Fibroblast of lung (primary cell): Measurements from ENCODE around the gene JPH3.

Experiments used
- CTCF ChIP-seq, 2 donors: IDR thresholded peaks in 1 of 2; conservative IDR thresholded peaks in 1 of 2; 1 replicate in 1 of 2; 2 replicates in 1 of 2; pipeline ENCODE4 v1.5.1; 2011 to 2012; ENCODE audit warnings: low read length in 2 of 2, control low read depth in 1 of 2, inconsistent platforms in 1 of 2, low read depth in 1 of 2, mild to moderate bottlenecking in 1 of 2
- EZH2 ChIP-seq: IDR thresholded peaks from 2 replicates; pipeline ENCODE4 v1.5.1; 2012; ENCODE audit warnings: low read length, control low read depth, mild to moderate bottlenecking; ENCODE audit errors: missing control alignments

- TF ChIP-seq CTCF (conservative IDR thresholded peaks at IDR 0.05 in 1 of 2, IDR thresholded peaks at IDR 0.05 in 1 of 2; ENCODE audit: low read depth in 1 of 2, low read length in 2 of 2) (no peak), EZH2 (no peak)
These were observed 69.5 kb downstream of the JPH3 start for GRCh38 chr16:87671715-87672270.
